Adipose tissue (tissue), 3 donors: ENCODE results near the gene CACNA2D3. TPM values are rescaled to one million over a fixed set of nuclear protein-coding genes. Genes with fewer than 3 reads are reported as not detected.

Experiments used
- H3K27ac ChIP-seq: one replicate; pipeline ENCODE4 v1.5.1; 2013; ENCODE audit warnings: low read depth, low read length
- WGBS, 3 donors: extraction: QIAGEN DNeasy Blood & Tissue Kit; methylation state at CpG; one replicate each; pipeline ENCODE4 v1.1.7; 2013; 5-methylcytosine and 5-hydroxymethylcytosine counted together
- polyA plus RNA-seq, 3 donors: library from polyadenylated mRNA; stranded (reverse); fragments of 200-250 nt; gene quantifications; one replicate each; pipeline ENCODE4 v1.2.3, GENCODE V29; 2013
- donor health status: healthy with polysubstance abuse.
- donor health status: Bipolar disorder and iron deficiency.
- donor health status: healthy.

The CACNA2D3 gene
- polyA plus RNA-seq, 3 donors = 0.08 to 3.0 (median 0.30) TPM

- WGBS, 3 donors = 71 to 87% (median 80%) methylated on average over 8 of the region's 8 CpGs
- no peak overlapping the region for H3K27ac ChIP-seq
Measured at GRCh38 chr3:54518011-54518675, 395.8 kb downstream of the CACNA2D3 start.

- no peak overlapping the region for H3K27ac ChIP-seq
- 57 to 73% (median 64%) methylated on average over 2 of the region's 2 CpGs for whole genome bisulfite sequencing, 3 donors
Measured at GRCh38 chr3:54519493-54519892, 397.1 kb downstream of the CACNA2D3 start.

- 54 to 77% (median 61%) methylated on average over 2 of the region's 2 CpGs for WGBS, 3 donors
Measured at GRCh38 chr3:54520060-54520459, 397.7 kb downstream of the CACNA2D3 start.

GRCh38 chr3:54527521-54527920 is 405.2 kb downstream of the CACNA2D3 start:
- WGBS, 3 donors = 73 to 82% (median 80%) methylated on average over 5 of the region's 5 CpGs
- no peak overlapping the region for H3K27ac ChIP-seq

More at GRCh38 chr3:54520060-54520459, 397.7 kb downstream of the CACNA2D3 start:
- H3K27ac ChIP-seq = no peak overlapping the region

GRCh38 chr3:54527953-54528352 is 405.6 kb downstream of the CACNA2D3 start:
- H3K27ac ChIP-seq = no peak overlapping the region
- 56 to 68% (median 62%) methylated on average over 2 of the region's 2 CpGs for WGBS, 3 donors

- H3K27ac ChIP-seq = no peak overlapping the region
- 37 to 66% (median 63%) methylated on average over 3 of the region's 3 CpGs for WGBS, 3 donors
Measured at GRCh38 chr3:54528668-54529067, 406.3 kb downstream of the CACNA2D3 start.

- 83 to 92% (median 91%) methylated on average over 5 of the region's 5 CpGs for WGBS, 3 donors
- H3K27ac ChIP-seq = no peak overlapping the region
Measured at GRCh38 chr3:54530091-54530490, 407.7 kb downstream of the CACNA2D3 start.

GRCh38 chr3:54530944-54531343 is 408.6 kb downstream of the CACNA2D3 start:
- 39 to 49% (median 45%) methylated on average over 5 of the region's 5 CpGs for WGBS, 3 donors
- H3K27ac ChIP-seq = no peak overlapping the region

GRCh38 chr3:54531741-54532140 is 409.4 kb downstream of the CACNA2D3 start:
- WGBS, 3 donors = 76 to 89% (median 86%) methylated on average over 6 of the region's 6 CpGs
- H3K27ac ChIP-seq = no peak overlapping the region

- 53 to 62% (median 60%) methylated on average over 4 of the region's 4 CpGs for WGBS, 3 donors
Measured at GRCh38 chr3:54533856-54534255, 411.5 kb downstream of the CACNA2D3 start.

GRCh38 chr3:54535619-54536018 is 413.3 kb downstream of the CACNA2D3 start:
- no peak overlapping the region for H3K27ac ChIP-seq
- WGBS, 3 donors = 38 to 95% (median 93%) methylated on average over 1 of the region's 1 CpG

More at GRCh38 chr3:54533856-54534255, 411.5 kb downstream of the CACNA2D3 start:
- no peak overlapping the region for H3K27ac ChIP-seq

- H3K27ac ChIP-seq = no peak overlapping the region
- 52 to 70% (median 58%) methylated on average over 2 of the region's 2 CpGs for WGBS, 3 donors
Measured at GRCh38 chr3:54536450-54536849, 414.1 kb downstream of the CACNA2D3 start.

GRCh38 chr3:54537506-54537905 is 415.2 kb downstream of the CACNA2D3 start:
- WGBS, 3 donors = 81 to 92% (median 91%) methylated on average over 6 of the region's 6 CpGs
- H3K27ac ChIP-seq = no peak overlapping the region

- H3K27ac ChIP-seq = no peak overlapping the region
- 55 to 67% (median 67%) methylated on average over 5 of the region's 5 CpGs for WGBS, 3 donors
Measured at GRCh38 chr3:54538346-54538745, 416.0 kb downstream of the CACNA2D3 start.

GRCh38 chr3:54541369-54541768 is 419.0 kb downstream of the CACNA2D3 start:
- WGBS, 3 donors = 87 to 95% (median 93%) methylated on average over 4 of the region's 4 CpGs
- no peak overlapping the region for H3K27ac ChIP-seq

GRCh38 chr3:54543446-54543845 is 421.1 kb downstream of the CACNA2D3 start:
- H3K27ac ChIP-seq = no peak overlapping the region
- WGBS, 3 donors = 27 to 56% (median 29%) methylated on average over 3 of the region's 3 CpGs

GRCh38 chr3:54547051-54547450 is 424.7 kb downstream of the CACNA2D3 start:
- H3K27ac ChIP-seq = no peak overlapping the region
- WGBS, 3 donors = 67 to 81% (median 79%) methylated on average over 2 of the region's 2 CpGs

- H3K27ac ChIP-seq = no peak overlapping the region
- WGBS, 3 donors = 79 to 88% (median 80%) methylated on average over 2 of the region's 2 CpGs
Measured at GRCh38 chr3:54547846-54548245, 425.5 kb downstream of the CACNA2D3 start.

GRCh38 chr3:54549607-54550220 is 427.4 kb downstream of the CACNA2D3 start:
- 73 to 77% (median 75%) methylated on average over 10 of the region's 10 CpGs for WGBS, 3 donors
- no peak overlapping the region for H3K27ac ChIP-seq
